ENCODE results near the gene RPS19.
A peak's percentile ranks its signal among the peaks of the same experiment; 100 is the strongest.

RPS19 gene

GRCh38 chr19:41850381-41850780 lies 9.7 kb upstream of the RPS19 start:
- H3K4me1 Mint-ChIP-seq, result no peaks in the 10 kb centered on the region
- H3K4me3 Mint-ChIP-seq, result no peak overlapping the region
- H3K36me3 Mint-ChIP-seq (ENCODE audit: low read depth), result no peaks in the 10 kb centered on the region
- no peak for DNase-seq
- H3K9me3 Mint-ChIP-seq, result peaks cover 7% of the 10 kb centered on the region
- TF ChIP-seq CTCF (IDR thresholded peaks at IDR 0.05), result no peak
- H3K27me3 Mint-ChIP-seq (ENCODE audit: low read depth, poor library complexity), result peaks cover 85% of the 10 kb centered on the region
- no peak overlapping the region for H3K27ac Mint-ChIP-seq

- no peaks in the 10 kb centered on the region for H3K9me3 Mint-ChIP-seq
- H3K27ac Mint-ChIP-seq, result no peak overlapping the region
- H3K27me3 Mint-ChIP-seq (ENCODE audit: low read depth, poor library complexity), result peaks cover 87% of the 10 kb centered on the region
- no peaks in the 10 kb centered on the region for H3K36me3 Mint-ChIP-seq (ENCODE audit: low read depth)
- H3K4me1 Mint-ChIP-seq, result no peaks in the 10 kb centered on the region
- no peak overlapping the region for H3K4me3 Mint-ChIP-seq
- no peak for TF ChIP-seq CTCF (IDR thresholded peaks at IDR 0.05)
- DNase-seq, result no peak
Measured at GRCh38 chr19:41851456-41851855, 8.6 kb upstream of the RPS19 start.

- no peaks in the 10 kb centered on the region for H3K4me1 Mint-ChIP-seq
- no peak for TF ChIP-seq CTCF (IDR thresholded peaks at IDR 0.05)
- no peaks in the 10 kb centered on the region for H3K9me3 Mint-ChIP-seq
- no peak overlapping the region for H3K27ac Mint-ChIP-seq
- peaks cover 94% of the 10 kb centered on the region for H3K27me3 Mint-ChIP-seq (ENCODE audit: low read depth, poor library complexity)
- DNase-seq, result no peak
- no peak overlapping the region for H3K4me3 Mint-ChIP-seq
- no peaks in the 10 kb centered on the region for H3K36me3 Mint-ChIP-seq (ENCODE audit: low read depth)
Measured at GRCh38 chr19:41853344-41853743, 6.7 kb upstream of the RPS19 start.

DNA sequence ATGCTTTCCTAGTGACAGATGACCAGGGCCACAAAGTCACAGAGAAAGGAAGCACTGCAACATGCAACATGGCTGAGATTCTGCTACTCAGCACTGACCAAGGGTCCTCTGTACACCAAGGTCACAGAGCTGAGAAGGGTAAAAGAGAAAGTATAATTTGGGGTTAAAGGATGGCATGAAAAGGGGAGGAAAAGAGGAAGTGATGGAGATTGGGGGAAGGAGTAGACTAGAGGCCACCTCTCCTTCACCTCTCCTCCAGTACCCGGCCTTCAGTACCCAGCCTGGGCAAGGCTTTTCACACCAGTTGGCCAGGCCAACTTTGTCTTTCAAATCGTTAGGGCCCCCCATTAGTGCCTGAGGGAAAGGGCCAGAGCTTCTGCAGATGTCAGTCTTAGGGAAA lies 6.3 kb upstream of the RPS19 start:
- no peak for TF ChIP-seq CTCF (IDR thresholded peaks at IDR 0.05)
- Mint-ChIP-seq H3K9me3 (no peaks in the 10 kb centered on the region), H3K4me3 (no peak overlapping the region), H3K27ac (no peak overlapping the region), H3K4me1 (no peaks in the 10 kb centered on the region), H3K27me3 (ENCODE audit: low read depth, poor library complexity) (peaks cover 91% of the 10 kb centered on the region), H3K36me3 (ENCODE audit: low read depth) (no peaks in the 10 kb centered on the region)
- no peak for DNase-seq

DNA sequence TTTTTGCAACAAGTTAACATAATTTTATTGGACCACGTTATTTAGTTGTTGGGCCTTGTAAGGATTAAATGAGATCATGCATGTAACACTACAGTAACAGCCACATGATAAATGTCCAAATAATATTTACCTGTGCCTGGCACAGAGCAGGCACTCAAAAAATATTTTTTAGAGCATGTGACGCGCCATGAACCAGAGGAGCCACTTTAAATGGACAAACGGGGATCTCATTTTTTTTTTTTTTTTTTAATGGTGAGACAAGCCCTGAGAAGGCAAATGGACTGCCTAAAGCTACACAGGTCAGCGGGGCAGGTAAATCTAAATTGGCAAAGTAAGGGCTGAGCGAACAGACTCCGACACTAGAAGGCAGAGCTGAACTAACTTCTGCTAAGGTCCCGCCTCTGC lies 840 bp upstream of the RPS19 start:
- H3K4me3 Mint-ChIP-seq, result peak overlapping the region; percentile 94
- TF ChIP-seq CTCF (IDR thresholded peaks at IDR 0.05), result no peak
- H3K27me3 Mint-ChIP-seq (ENCODE audit: low read depth, poor library complexity), result peaks cover 43% of the 10 kb centered on the region
- peaks cover 36% of the 10 kb centered on the region for H3K36me3 Mint-ChIP-seq (ENCODE audit: low read depth)
- DNase-seq, result no peak
- no peak overlapping the region for H3K27ac Mint-ChIP-seq
- no peaks in the 10 kb centered on the region for H3K9me3 Mint-ChIP-seq
- peaks cover 37% of the 10 kb centered on the region for H3K4me1 Mint-ChIP-seq

DNA sequence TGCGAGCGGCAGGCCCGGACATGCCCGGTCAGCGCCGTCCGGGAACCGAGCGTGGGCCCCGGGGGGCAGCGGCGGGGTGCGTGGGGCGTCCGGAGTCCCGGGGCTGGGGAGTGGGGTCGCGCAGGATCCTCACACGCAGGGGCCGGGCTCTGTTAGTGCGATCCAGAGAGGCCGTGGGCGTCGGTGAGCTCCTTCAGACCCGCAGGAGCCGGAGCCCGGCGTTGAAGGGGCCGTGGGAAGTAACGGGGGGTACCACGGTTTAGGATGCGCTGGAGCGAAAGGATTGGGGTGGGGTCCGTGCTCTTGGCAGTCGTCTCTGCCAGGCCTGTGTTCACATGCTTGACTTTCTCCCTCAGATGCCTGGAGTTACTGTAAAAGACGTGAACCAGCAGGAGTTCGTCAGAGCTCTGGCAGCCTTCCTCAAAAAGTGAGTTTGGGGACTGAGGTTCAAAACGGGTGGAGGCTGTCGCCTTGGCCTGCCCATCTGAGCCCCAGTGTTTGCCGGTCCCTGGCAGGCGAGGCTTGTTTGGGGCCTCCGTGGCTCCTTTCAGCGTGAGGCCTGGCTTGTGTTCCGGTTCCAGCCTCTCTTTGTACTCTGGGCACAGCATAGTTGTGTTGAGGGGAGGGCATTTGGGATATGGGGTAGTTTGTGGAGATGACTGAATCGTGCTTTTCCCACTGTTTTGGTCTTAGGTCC lies 512 bp downstream of the RPS19 start:
- peak overlapping the region; percentile 94 for H3K4me3 Mint-ChIP-seq
- TF ChIP-seq CTCF (IDR thresholded peaks at IDR 0.05), result no peak
- peak overlapping the region; percentile 94 for H3K27ac Mint-ChIP-seq
- peaks cover 47% of the 10 kb centered on the region for H3K36me3 Mint-ChIP-seq (ENCODE audit: low read depth)
- peaks cover 43% of the 10 kb centered on the region for H3K4me1 Mint-ChIP-seq
- H3K27me3 Mint-ChIP-seq (ENCODE audit: low read depth, poor library complexity), result peaks cover 29% of the 10 kb centered on the region
- no peaks in the 10 kb centered on the region for H3K9me3 Mint-ChIP-seq
- no peak for DNase-seq
